ENCODE data around the gene F12. TPM values are rescaled to one million over a fixed set of nuclear protein-coding genes. Genes with fewer than 3 reads are reported as not detected.

F12 gene
- total RNA-seq, 1 donor from 2014 or later = 2.2 TPM

- Mint-ChIP-seq H3K27ac (peak overlapping the region; percentile 69), H3K9me3 (no peaks in the 10 kb centered on the region), H3K4me3 (peak overlapping the region; percentile 64), H3K27me3 (ENCODE audit: insufficient read depth) (peaks cover 9% of the 10 kb centered on the region), H3K4me1 (ENCODE audit: low read depth) (peaks cover 41% of the 10 kb centered on the region), H3K36me3 (ENCODE audit: low read depth) (peaks cover 21% of the 10 kb centered on the region)
- intact Hi-C loops (cut with micrococcal nuclease) = no loop called here
- no peak for DNase-seq (ENCODE audit: low spot score)
These were observed 35.0 kb upstream of the F12 start for GRCh38 chr5:177444106-177445051.

GRCh38 chr5:177443144-177443983, 34.0 kb upstream of the F12 start:
- no peak overlapping the region for H3K4me3 Mint-ChIP-seq
- H3K27me3 Mint-ChIP-seq (ENCODE audit: insufficient read depth) = peaks cover 5% of the 10 kb centered on the region
- intact Hi-C loops (cut with micrococcal nuclease) = no loop called here
- H3K9me3 Mint-ChIP-seq = no peaks in the 10 kb centered on the region
- H3K36me3 Mint-ChIP-seq (ENCODE audit: low read depth) = peaks cover 21% of the 10 kb centered on the region
- peaks cover 36% of the 10 kb centered on the region for H3K4me1 Mint-ChIP-seq (ENCODE audit: low read depth)
- no peak overlapping the region for H3K27ac Mint-ChIP-seq
- no peak for DNase-seq (ENCODE audit: low spot score)

DNA sequence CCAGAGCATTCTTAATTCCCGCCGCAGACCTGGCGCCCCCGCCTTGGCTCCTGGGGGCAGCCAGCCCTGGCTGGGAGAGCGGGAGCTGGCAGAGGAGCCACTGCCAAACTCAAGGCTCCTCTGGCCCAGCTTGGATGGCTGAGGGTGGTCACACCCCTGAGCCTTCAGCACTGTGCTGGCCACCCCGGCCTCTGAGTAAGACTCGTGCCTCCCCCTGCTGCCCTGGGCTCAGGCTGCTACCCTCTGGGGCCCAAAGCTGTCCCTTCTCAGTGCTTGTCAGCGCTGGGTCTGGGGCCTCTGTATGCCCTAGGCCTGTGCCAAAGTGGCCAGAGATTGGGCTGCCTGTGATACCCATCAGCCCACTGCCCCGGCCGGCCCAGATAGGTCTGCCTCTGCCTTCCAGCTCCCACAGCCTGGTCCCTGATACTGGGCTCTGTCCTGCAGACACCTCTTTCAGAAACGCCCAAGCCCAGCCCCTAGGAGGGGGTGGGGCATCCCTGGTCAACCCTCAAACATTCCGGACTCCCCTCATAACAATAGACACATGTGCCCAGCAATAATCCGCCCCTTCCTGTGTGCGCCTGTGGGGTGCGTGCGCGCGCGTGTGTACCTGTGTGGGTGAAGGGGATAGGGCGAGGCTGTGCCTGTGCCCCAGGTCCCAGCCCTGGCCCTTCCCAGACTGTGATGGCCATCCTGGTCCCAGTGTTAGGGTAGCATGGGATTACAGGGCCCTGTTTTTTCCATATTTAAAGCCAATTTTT, 32.9 kb upstream of the F12 start:
- Mint-ChIP-seq H3K9me3 (no peaks in the 10 kb centered on the region), H3K4me3 (no peak overlapping the region), H3K27me3 (ENCODE audit: insufficient read depth) (no peaks in the 10 kb centered on the region), H3K36me3 (ENCODE audit: low read depth) (peaks cover 30% of the 10 kb centered on the region), H3K27ac (no peak overlapping the region), H3K4me1 (ENCODE audit: low read depth) (peaks cover 32% of the 10 kb centered on the region)
- DNase-seq (ENCODE audit: low spot score) = no peak
- intact Hi-C loops (cut with micrococcal nuclease) = no loop called here

GRCh38 chr5:177440990-177441780, 31.8 kb upstream of the F12 start:
- Mint-ChIP-seq H3K27me3 (ENCODE audit: insufficient read depth) (no peaks in the 10 kb centered on the region), H3K4me1 (ENCODE audit: low read depth) (peaks cover 32% of the 10 kb centered on the region), H3K27ac (no peak overlapping the region), H3K4me3 (no peak overlapping the region), H3K36me3 (ENCODE audit: low read depth) (peaks cover 36% of the 10 kb centered on the region), H3K9me3 (no peaks in the 10 kb centered on the region)
- intact Hi-C loops (cut with micrococcal nuclease) = no loop called here
- no peak for DNase-seq (ENCODE audit: low spot score)

- H3K4me3 Mint-ChIP-seq = no peak overlapping the region
- no peaks in the 10 kb centered on the region for H3K27me3 Mint-ChIP-seq (ENCODE audit: insufficient read depth)
- H3K27ac Mint-ChIP-seq = no peak overlapping the region
- no peak for DNase-seq (ENCODE audit: low spot score)
- peaks cover 24% of the 10 kb centered on the region for H3K4me1 Mint-ChIP-seq (ENCODE audit: low read depth)
- H3K36me3 Mint-ChIP-seq (ENCODE audit: low read depth) = peaks cover 41% of the 10 kb centered on the region
- H3K9me3 Mint-ChIP-seq = no peaks in the 10 kb centered on the region
- intact Hi-C loops (cut with micrococcal nuclease) = no loop called here
These were observed 31.0 kb upstream of the F12 start for GRCh38 chr5:177440211-177440989.

DNA sequence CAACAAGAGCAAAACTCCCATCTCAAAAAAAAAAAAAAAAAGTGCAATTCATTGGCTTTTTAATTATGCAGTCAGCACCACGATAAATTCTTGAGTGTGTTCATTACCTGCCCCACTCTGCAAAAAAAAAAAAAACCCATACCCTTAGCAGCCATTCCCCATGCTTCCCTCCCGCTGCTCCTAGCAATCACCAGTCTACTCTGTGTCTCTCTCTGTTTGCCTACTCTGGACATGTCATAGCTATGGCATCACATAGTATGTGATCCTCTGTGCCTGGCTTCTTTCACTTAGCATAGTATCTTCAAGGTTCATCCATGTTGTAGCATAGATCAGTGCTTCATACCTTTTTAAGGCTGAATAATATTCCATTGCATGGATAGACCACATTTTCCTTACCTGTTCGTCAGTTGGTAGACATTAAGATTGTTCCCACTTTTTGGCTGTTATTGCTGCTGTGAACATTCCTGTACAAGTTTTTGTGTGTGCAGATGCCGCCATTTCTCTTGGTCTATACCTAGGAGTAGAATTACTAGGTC, 30.2 kb upstream of the F12 start:
- Mint-ChIP-seq H3K4me1 (ENCODE audit: low read depth) (peaks cover 21% of the 10 kb centered on the region), H3K9me3 (no peaks in the 10 kb centered on the region), H3K27me3 (ENCODE audit: insufficient read depth) (no peaks in the 10 kb centered on the region), H3K36me3 (ENCODE audit: low read depth) (peaks cover 46% of the 10 kb centered on the region), H3K27ac (no peak overlapping the region), H3K4me3 (no peak overlapping the region)
- intact Hi-C loops (cut with micrococcal nuclease) = no loop called here
- DNase-seq (ENCODE audit: low spot score) = no peak

DNA sequence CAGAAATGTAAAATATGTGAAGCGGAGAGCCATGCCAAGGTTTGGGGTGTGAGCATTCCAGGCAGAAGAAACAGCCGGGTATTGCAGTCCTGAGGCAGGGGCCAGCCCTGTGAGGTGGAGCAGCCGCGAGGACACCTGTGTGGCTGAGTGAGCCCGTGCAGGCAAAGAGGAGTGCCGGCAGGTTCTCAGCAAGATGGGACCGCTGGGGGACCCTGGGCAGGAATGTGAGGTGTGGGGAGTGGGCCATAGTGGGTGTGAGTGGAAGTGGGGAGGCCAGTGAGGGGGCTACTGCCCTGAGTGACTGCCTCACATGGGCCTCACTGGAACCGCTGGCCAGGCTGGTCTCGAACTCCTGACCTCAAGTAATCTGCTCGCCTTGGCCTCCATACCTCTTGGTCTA, 29.1 kb upstream of the F12 start:
- DNase-seq (ENCODE audit: low spot score) = no peak
- no peak overlapping the region for H3K4me3 Mint-ChIP-seq
- peaks cover 54% of the 10 kb centered on the region for H3K36me3 Mint-ChIP-seq (ENCODE audit: low read depth)
- H3K27me3 Mint-ChIP-seq (ENCODE audit: insufficient read depth) = no peaks in the 10 kb centered on the region
- no peak overlapping the region for H3K27ac Mint-ChIP-seq
- peaks cover 24% of the 10 kb centered on the region for H3K4me1 Mint-ChIP-seq (ENCODE audit: low read depth)
- no peaks in the 10 kb centered on the region for H3K9me3 Mint-ChIP-seq
- intact Hi-C loops (cut with micrococcal nuclease) = no loop called here

DNA sequence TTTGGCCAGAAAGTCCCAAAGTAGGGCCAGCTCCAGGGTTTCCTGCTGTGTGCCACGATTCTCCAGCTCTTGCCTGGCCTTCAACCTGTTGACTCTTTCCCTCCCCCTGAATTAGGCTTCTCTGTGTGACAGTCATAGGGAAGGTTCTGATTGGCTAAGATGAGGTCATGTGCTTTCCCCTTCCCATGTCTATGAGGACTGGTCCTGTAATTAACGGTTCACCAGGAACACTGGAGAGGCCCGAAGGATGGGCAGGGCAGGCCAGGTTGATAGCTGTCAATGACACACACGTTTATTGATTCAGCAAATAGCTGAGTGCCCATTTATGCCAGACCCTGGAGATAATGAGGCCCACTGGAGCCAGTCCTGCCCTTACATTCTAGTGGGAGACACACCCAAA, 28.3 kb upstream of the F12 start:
- peaks cover 24% of the 10 kb centered on the region for H3K4me1 Mint-ChIP-seq (ENCODE audit: low read depth)
- no peak overlapping the region for H3K4me3 Mint-ChIP-seq
- intact Hi-C loops (cut with micrococcal nuclease) = no loop called here
- no peak overlapping the region for H3K27ac Mint-ChIP-seq
- H3K36me3 Mint-ChIP-seq (ENCODE audit: low read depth) = peaks cover 55% of the 10 kb centered on the region
- H3K27me3 Mint-ChIP-seq (ENCODE audit: insufficient read depth) = no peaks in the 10 kb centered on the region
- DNase-seq (ENCODE audit: low spot score) = no peak
- no peaks in the 10 kb centered on the region for H3K9me3 Mint-ChIP-seq

- Mint-ChIP-seq H3K4me1 (ENCODE audit: low read depth) (peaks cover 37% of the 10 kb centered on the region), H3K27ac (no peak overlapping the region), H3K27me3 (ENCODE audit: insufficient read depth) (no peaks in the 10 kb centered on the region), H3K9me3 (no peaks in the 10 kb centered on the region), H3K4me3 (no peak overlapping the region), H3K36me3 (ENCODE audit: low read depth) (peaks cover 51% of the 10 kb centered on the region)
- no peak for DNase-seq (ENCODE audit: low spot score)
- intact Hi-C loops (cut with micrococcal nuclease) = no loop called here
These were observed 26.6 kb upstream of the F12 start for GRCh38 chr5:177435847-177436536.

DNA sequence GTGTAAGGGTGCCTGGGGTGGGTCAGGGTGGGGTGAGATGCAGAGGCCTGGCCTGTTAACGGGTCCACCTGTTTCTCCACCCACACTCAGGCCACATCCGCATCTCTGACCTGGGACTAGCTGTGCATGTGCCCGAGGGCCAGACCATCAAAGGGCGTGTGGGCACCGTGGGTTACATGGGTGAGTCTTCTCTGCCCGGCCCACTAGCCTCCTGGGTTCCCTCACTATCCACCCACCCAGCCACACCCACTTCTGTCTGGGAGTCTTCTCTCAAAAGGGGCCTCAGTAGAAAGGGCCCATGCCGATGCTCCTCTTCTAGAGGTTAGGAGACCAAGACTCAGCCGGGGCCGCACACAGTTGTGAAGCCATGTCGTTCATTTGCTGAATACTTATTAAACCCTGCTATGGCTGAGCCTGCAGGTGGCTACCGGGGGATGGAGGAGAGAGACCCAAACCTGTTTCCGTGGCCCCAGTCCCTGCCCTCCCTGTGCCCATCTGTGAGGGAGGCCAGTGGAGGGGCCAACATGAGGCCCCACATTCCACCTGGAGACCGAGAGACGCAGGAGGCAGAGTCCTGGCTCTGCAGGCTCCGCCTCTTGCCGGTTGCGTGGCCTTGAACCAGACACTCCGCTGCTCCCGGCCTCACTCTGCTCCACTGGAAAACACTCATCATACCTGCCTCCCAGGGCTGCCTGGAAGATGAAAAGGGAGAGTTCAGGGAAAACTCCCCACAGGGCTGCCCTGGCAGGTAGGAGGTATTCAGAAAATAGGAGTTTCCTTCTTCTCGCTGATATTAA, 25.8 kb upstream of the F12 start:
- H3K4me3 Mint-ChIP-seq = no peak overlapping the region
- intact Hi-C loops (cut with micrococcal nuclease) = loop anchor here (1.0 kb wide), 1 partner anchor 9 kb away; the partner anchor contains the start of gene GRK6
- no peaks in the 10 kb centered on the region for H3K27me3 Mint-ChIP-seq (ENCODE audit: insufficient read depth)
- no peaks in the 10 kb centered on the region for H3K9me3 Mint-ChIP-seq
- H3K27ac Mint-ChIP-seq = no peak overlapping the region
- peaks cover 53% of the 10 kb centered on the region for H3K36me3 Mint-ChIP-seq (ENCODE audit: low read depth)
- DNase-seq (ENCODE audit: low spot score) = no peak
- peaks cover 42% of the 10 kb centered on the region for H3K4me1 Mint-ChIP-seq (ENCODE audit: low read depth)
